ENCODE results near the gene TMEM208.

Gene TMEM208

DNA sequence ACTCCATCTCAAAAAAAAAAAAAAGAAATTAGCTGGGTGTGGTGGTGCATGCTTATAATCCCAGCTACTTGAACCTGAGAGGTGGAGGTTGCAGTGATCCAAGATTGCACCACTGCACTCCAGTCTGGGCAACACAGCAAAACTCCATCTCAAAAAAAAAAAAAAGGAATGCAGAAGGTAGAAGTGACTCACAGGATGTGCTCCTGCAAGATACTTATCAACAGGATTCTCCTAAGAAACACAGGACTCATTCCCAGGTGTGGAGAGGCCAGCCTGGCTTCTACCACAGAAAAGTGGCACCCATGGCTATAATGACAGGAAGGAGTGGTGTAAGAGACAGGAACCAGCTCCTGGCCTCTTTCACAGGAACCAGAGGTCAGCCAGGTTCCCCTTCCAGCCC, 14.2 kb upstream of the TMEM208 start:
- TF ChIP-seq, protein P1, sequence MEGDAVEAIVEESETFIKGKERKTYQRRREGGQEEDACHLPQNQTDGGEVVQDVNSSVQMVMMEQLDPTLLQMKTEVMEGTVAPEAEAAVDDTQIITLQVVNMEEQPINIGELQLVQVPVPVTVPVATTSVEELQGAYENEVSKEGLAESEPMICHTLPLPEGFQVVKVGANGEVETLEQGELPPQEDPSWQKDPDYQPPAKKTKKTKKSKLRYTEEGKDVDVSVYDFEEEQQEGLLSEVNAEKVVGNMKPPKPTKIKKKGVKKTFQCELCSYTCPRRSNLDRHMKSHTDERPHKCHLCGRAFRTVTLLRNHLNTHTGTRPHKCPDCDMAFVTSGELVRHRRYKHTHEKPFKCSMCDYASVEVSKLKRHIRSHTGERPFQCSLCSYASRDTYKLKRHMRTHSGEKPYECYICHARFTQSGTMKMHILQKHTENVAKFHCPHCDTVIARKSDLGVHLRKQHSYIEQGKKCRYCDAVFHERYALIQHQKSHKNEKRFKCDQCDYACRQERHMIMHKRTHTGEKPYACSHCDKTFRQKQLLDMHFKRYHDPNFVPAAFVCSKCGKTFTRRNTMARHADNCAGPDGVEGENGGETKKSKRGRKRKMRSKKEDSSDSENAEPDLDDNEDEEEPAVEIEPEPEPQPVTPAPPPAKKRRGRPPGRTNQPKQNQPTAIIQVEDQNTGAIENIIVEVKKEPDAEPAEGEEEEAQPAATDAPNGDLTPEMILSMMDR (IDR thresholded peaks at IDR 0.05): no peak
- H3K36me3 ChIP-seq: peaks cover 16% of the 10 kb centered on the region
- peaks cover 25 to 26% of the 10 kb centered on the region in 2 experiments for H3K4me1 ChIP-seq (ENCODE audit: control insufficient read depth in 1 of 2, insufficient read depth in 1 of 2, low read depth in 1 of 2, low read length in 1 of 2)
- no peaks in the 10 kb centered on the region for H3K9me3 ChIP-seq
- no peak overlapping the region for H3K4me3 ChIP-seq (ENCODE audit: low read depth in 1 of 2, low read length in 1 of 2)
- no peaks in the 10 kb centered on the region for H3K27me3 ChIP-seq
- H3K27ac ChIP-seq: no peak overlapping the region

DNA sequence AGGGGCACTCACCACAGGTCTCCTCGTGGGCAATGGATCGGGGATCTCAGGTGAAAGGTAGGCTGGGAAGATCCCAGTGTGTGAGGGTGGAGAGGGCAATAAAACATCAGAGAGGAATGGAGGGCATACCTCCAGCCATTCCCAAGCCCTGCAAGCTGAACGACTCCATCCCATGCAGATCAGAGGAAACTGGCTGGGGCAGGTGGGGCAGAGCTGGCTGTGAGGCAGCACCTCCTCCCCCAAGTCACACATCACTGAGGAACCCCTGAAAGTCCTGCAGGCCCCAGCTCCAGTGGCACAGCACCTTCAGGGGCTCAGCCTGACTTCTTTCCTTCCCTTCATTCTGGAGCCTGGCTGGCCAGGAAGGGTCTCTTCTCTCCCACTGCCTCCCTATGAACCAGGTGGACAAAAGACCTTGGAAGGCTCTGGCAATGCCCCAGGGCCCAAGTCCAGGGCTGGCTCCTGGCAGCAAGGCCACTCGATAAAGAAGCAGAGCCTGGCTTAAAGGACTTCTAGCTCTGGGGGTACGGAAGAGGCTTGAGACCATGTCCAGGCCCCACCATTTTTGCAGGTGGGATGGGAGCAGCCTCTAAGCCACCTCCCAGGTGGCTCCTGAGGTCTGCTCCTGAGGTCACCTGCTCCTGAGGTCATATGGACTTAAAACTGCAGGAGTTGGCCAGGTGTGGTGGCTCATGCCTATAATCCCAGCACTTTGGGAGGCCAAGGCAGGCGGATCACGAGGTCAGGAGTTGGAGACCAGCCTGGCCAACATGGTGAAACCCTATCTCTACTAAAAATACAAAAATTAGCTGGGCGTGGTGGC, 13.5 kb upstream of the TMEM208 start:
- Histone ChIP-seq H3K9me3 (no peaks in the 10 kb centered on the region), H3K4me1 (ENCODE audit: control insufficient read depth in 1 of 2, insufficient read depth in 1 of 2, low read depth in 1 of 2, low read length in 1 of 2) (peaks cover 27 to 30% of the 10 kb centered on the region in 2 experiments), H3K27ac (no peak overlapping the region), H3K36me3 (peaks cover 15% of the 10 kb centered on the region), H3K4me3 (ENCODE audit: low read depth in 1 of 2, low read length in 1 of 2) (no peak overlapping the region), H3K27me3 (no peaks in the 10 kb centered on the region)
- TF ChIP-seq, protein P1 (IDR thresholded peaks at IDR 0.05): no peak

DNA sequence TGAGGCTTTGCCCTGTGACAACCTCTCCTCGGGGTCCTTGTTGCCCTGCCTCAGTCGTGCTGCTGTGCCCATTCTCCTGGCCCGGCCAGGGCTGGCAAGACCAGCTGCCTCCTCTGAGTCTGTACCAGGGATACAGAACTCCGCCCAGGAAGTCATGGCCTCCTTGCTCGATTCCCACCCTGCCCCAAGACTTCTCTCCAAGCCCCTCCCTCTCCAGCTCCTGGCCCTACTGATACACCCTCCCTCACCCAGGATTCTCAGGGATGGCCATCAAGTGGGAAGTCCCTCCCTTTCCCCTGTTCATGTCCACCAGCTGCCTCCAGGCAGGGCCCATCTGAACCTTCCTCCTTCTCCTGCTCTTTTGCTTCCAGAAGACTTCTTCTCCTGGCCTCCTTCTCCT, 11.2 kb upstream of the TMEM208 start:
- Histone ChIP-seq H3K4me1 (ENCODE audit: control insufficient read depth in 1 of 2, insufficient read depth in 1 of 2, low read depth in 1 of 2, low read length in 1 of 2) (peaks cover 27 to 30% of the 10 kb centered on the region in 2 experiments), H3K27ac (no peak overlapping the region), H3K27me3 (no peaks in the 10 kb centered on the region), H3K9me3 (no peaks in the 10 kb centered on the region), H3K36me3 (peaks cover 9% of the 10 kb centered on the region), H3K4me3 (ENCODE audit: low read depth in 1 of 2, low read length in 1 of 2) (no peak overlapping the region)
- TF ChIP-seq, protein P1 (IDR thresholded peaks at IDR 0.05): no peak

DNA sequence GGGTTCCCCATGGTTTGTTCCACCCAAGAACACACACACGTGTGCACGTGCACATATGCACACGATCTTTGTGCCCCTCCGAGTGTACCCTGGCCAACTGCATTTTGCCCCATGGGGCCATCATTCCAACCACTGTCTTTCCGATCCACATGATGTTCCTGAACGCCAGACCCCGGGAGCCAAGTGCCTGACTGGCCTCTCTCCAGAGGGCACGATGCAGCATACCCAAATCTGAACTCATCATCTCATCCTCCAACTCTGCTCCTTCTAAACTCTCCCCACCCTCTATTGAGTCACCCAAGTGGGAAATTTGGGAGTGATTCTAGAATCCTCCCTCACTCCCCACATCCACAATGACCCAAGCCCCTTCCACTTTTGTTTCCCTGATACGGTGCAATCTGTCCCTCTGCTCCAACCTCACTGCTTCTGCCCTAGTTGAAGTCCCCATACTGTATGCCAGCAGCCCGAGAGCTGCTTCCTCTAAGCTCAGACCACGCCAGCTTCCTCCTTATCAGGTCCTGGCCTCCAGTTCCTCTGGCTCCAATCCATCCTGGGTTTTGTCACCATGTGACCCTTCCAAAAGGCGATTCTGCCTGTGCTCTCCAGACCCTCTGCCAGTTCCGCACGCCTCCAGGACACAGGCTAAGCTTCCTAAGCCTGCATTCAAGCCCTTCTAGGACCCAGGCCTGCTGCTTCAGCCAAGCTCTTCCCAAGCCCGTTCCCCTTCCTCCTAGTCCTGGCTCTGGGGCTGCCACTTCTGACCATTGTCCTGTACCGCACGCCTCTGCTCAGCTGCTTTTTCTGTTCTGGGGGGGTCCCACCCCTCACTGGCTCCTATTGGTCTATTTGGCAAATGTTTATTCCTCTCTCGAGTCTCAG, 10.1 kb upstream of the TMEM208 start:
- Histone ChIP-seq H3K9me3 (no peaks in the 10 kb centered on the region), H3K27me3 (no peaks in the 10 kb centered on the region), H3K36me3 (no peaks in the 10 kb centered on the region), H3K4me3 (ENCODE audit: low read depth in 1 of 2, low read length in 1 of 2) (no peak overlapping the region), H3K27ac (peak overlapping the region; percentile 69), H3K4me1 (ENCODE audit: control insufficient read depth in 1 of 2, insufficient read depth in 1 of 2, low read depth in 1 of 2, low read length in 1 of 2) (peaks cover 27 to 30% of the 10 kb centered on the region in 2 experiments)
- TF ChIP-seq, protein P1 (IDR thresholded peaks at IDR 0.05): no peak

DNA sequence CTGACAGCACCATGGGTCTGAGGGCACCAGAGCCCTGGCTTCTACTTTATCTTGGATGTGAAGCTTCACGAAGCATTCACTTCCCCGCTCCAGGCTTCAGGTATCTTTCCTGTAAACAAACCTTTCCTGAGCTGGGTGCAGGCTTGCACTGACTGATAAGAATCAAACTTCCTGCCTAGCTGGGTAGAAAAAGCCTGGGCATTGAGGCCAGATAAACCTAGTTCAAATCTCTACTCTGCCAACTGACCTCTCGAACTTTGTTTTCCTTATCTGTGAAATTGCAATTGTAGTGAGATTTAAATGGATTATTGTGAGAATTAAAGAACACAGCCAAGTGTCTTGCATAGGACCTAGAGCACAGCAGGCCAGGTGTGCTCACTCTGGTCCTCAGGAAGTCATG, 2.9 kb upstream of the TMEM208 start:
- peaks cover 16 to 17% of the 10 kb centered on the region in 2 experiments for H3K4me1 ChIP-seq (ENCODE audit: control insufficient read depth in 1 of 2, insufficient read depth in 1 of 2, low read depth in 1 of 2, low read length in 1 of 2)
- no peaks in the 10 kb centered on the region for H3K9me3 ChIP-seq
- no peak overlapping the region for H3K4me3 ChIP-seq (ENCODE audit: low read depth in 1 of 2, low read length in 1 of 2)
- H3K27me3 ChIP-seq: no peaks in the 10 kb centered on the region
- peaks cover 9% of the 10 kb centered on the region for H3K36me3 ChIP-seq
- no peak overlapping the region for H3K27ac ChIP-seq
- TF ChIP-seq, protein P1 (IDR thresholded peaks at IDR 0.05): no peak
